Stimulated activated CD8-positive, alpha-beta memory T cell treated with anti-CD3 and anti-CD28 coated beads, Interleukin-4, amount 100 ng/mL, for 1 hour (primary cell): ENCODE results near the gene ALAS2.
"Not testable (repeated sequence)": the region's sequence is repeated elsewhere in the genome, so short reads cannot be mapped to it uniquely, and the experiment has no call there.

Experiments
- DNase-seq, 2 donors: peaks; one replicate each; pipeline ENCODE4 v3.0.0-alpha.2; 2020; ENCODE audit warnings: low read depth in 2 of 2, low spot score in 1 of 2

The ALAS2 gene

DNA sequence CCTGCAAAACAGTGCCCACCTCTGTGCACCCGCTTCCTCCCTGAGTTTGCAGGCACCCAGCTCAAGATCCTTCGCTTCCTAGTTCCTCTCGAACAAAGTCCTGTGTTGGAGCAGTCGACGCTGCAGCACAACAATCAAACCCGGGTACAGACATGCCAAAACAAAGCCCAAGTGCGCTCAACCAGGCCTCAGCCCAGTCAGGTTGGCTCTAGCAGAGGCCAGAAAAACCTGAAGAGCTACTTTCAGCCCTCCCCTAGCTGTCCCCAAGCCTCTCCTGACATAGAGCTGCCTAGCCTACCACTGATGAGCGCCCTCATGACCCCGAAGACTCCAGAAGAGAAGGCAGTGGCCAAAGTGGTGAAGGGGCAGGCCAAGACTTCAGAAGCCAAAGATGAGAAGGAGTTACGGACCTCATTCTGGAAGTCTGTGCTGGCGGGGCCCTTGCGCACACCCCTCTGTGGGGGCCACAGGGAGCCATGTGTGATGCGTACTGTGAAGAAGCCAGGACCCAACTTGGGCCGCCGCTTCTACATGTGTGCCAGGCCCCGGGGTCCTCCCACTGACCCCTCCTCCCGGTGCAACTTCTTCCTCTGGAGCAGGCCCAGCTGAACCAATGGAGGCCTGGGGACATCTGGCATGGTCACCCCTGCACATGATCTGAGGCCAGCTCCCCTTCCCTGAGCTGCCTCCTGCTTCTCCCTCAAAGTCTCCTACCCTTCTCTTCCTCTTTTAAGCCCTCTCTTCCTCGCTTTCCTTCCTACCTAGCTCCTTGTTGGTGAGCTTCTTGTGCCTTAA lies 23.8 kb downstream of the ALAS2 start:
- no peak for DNase-seq

DNA sequence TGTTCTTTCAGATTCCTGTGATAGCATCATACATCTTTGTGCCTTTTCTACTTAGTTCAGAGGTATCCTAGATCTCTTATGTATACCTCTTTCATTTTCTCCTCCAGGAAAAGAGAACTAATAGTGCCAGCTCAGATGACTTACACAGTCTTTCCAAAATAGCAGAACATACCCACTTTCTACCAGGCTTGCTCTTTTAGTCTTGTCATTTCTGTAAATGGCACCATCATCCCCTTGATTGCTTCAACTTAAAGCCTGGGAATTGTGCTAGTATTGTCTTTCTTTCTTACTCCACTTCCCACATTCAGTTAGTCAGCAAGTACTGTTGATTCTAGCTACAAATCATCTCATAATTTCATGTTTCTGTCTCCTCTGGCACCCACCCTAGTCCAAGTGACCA lies 25.5 kb downstream of the ALAS2 start:
- DNase-seq, result no peak

DNA sequence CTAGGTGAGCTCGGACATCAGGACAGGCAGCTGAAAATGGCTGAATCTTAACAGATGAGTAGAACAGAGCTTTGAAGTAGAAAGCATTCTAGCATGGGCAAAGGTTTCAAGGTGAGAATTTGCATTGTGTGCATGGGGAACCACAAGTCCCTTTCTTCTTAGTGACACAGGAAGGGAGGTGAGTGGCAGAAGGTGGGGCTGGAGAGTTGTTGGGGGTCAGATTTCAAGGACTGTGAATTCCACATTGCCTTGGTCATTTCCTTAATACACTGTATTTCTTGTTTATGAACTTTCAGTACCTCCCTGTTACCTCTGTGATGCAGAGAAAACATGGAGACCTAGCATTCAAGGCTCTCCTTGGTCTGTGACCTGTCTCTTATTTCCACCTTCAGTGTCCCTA lies 26.5 kb downstream of the ALAS2 start:
- DNase-seq, result no peak

DNA sequence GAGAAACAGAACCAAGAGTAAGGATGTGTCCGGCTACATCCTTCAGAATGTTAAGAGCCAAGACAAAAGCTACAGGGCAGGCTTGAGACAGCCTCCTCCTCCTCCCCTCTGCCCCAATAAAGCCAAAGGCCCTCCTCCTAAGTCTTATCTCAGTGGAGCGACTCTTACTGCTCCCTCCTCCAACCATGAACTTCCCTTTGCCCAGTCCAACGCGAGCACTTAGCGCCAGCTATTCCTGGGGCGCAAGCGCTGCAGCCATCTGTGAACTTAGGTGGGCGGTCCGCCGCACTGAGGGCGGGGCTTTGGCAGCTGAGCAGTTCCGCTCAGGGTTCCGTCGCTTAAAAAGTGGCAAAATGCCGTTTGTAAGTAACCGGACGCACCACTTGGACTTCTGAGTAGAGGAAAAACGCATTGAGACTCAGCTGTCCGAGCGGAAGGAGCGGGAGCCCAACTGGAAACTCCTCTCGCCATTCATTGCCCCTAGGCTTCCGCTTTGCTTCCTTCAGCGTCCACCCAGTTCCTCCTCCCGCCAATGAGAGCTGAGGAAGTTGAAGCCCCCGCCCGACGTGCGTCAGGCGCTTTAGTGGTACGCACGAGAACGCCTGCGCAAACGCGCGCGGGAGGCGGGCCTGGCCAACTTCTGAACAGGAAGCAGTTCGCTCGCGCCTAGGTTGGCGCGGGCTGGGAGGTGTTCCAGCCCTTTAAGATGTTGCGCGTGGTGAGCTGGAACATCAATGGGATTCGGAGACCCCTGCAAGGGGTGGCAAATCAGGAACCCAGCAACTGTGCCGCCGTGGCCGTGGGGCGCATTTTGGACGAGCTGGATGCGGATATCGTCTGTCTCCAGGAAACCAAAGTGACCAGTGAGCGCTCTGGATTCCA lies 30.8 kb downstream of the ALAS2 start, which contains the start of gene APEX2:
Gene APEX2, plus strand, starts transcription at position 647 of the 882 bp plus-strand sequence. Its CDS starts 60 bp downstream, at position 707.
- peak; percentile 44 to 74 for DNase-seq

DNA sequence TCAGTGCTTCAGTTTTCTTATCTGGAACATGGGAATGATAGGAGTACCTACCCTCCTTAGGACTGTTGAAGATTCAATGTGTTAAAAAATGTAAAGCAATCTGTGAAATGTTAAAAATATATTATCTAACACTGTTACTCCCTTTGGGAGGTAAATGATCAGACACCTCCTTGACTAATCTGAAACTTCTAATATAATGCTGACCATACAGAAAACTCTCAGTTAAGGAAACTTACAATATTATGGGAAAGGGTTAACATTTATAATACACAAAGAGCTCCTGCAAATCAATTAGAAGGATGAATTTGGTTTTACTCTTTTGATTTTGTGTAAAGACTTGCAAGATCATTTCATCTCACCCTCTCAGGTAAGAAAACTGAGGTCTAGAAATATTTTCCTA lies 35.2 kb downstream of the ALAS2 start:
- DNase-seq, result no peak

DNA sequence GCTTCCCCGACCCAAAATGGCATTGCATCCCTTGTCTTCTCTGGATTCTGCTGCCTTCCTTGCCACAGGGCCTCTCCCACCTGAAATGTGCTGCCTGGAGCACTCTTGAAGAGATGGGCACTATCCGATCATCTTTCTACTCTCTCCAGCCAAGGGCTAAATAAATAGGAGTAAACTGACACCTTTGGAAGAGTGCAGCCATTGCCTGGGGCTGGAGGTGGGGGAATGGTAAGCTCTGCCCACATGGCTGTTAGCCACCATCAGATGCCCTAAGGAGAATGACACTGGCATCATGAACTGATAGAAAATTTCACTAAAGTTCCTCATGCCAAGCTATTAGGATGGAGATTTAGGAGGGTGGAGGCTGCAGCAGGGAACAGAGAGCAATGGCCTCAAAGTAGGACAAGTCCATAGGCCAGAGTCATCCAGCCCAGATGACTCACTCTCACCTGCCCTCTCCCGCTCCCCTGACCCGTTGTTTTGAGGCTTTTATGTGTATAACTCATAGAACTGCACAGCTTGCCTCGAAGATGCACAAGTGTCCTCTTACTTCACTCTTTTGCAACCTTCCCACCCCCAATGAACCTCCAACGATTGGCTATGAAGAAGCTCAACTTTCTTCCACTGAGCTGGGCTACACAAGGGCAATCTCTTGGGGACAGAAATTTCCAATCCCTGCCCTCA lies 36.0 kb downstream of the ALAS2 start:
- DNase-seq, result no peak

DNA sequence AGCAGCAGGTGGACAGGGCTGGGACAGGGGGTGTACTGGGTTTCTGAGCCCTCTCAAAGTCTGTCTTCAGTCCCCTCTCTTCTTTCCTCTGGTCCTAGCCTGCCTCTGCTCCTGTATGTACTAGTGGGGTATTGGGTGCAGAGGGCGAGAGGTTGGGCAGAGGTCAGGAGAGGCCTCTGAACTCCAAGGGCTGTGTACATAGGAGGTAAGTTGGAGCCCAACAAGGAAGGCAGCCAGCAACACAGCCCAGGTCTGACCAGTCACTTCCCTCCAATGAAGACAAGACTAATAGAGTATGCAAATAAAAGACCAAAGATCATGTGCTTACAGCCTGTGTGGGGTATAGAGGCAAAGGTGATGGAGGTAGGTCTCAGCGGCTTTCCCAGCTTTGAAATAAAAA lies 36.7 kb downstream of the ALAS2 start, which contains the start of gene PFKFB1:
Gene PFKFB1, minus strand, starts transcription at position 90 of the 400 bp plus-strand sequence. CDS start 181 bp downstream, outside the sequence.
- DNase-seq, result no peak

DNA sequence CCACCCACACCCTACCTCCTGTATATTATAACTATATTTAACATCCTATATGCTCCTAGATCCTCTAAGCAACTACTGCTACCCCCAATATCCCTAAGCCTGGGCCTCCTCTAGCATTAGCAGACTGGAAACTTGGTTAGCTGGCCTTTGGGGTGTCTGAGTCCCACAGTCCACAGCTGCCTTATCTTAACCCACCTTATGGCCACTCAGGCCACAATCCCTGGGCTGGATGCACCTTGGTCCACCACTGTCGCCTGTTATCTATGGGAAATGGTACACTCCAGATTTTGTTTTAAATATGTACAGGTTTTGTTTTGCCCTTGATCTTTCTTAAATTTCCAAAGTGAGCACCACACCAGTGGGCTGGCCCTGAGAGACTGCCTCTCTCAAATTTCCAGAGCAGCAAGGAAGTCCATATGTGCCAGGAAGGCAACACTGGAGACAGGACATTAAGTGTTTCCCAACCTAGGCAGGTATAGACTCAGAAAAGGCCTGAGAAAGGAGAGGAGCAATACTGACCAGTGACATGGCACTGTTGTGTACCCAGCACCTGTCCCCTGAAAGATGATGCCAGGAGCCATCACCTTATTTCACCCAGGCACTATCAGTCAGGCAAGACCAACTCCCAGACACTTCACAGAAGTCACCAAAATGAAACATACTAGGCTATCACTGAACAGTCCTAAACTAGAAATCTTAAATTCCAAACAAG lies 37.7 kb downstream of the ALAS2 start:
- no peak for DNase-seq

DNA sequence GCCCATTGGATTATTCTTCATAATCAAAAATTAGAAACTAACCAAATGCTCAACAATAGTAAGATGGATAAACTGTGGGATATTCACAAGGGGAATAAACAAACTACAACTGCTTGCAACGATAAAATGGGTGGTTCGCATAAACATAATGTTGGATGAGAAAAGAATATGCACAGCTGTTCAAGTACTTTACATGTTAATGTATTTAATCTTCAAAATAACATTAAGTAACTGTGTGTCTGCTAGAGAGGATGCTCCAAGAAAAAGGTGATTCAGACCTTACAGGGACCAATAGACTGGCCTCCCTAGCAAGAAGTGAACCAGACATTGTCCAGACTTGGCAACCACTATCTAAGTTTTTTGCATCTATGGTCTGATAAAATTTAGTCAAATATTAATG lies 39.1 kb downstream of the ALAS2 start:
- no peak for DNase-seq

DNA sequence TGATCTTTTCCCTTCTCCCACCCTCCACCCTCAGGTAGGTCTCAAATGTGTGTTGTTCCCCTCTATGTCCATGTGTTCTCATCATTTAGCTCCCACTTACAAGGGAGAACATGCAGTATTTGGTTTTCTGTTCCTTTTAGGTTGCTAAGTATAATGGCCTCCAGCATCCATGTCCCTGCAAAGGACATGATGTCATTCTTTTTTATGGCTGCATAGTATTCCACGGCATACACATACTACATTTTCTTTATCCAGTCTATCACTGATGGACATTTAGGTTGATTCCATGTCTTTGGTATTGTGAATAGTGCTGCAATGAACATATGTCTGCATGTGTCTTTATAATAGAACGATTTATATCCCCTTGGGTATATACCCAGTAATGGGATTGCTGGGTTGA lies 47.5 kb downstream of the ALAS2 start:
- DNase-seq, result not testable (repeated sequence)

DNA sequence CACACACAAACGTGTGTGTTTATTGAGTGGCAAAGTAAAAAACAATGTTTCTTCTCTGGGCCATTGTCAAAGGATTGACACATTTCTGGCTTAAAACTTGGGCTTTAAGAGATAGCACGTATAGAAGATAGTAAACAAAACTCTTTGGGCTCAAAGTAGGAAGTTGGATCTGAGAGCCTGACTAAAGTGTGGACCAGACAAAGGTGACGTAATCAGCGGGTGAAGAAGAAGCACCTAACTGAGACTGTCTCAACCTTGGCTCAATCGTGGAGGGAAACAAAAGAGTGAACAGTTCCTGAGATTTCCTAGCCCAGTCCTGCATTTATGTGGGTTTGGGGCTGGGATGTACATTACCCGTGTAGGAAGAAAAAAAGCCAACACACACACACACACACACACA lies 50.4 kb downstream of the ALAS2 start:
- DNase-seq, result no peak

DNA sequence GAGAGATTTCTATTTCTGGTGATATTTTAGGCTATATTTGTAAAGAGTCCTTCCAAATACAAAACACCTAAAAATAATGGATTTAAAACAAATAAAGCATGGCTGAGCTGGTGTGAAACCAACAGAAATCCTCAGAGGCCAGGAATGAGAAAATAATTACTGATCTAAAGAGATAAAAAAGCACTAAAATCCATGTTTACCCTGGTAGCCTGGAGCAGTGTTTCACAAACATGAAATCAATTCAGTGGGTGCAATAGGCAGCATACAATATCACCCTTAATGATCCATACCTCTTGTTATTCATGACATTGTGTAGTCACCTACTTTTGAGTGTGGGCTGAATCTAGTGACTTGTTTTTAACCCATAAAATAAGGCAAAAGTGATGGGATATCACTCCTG lies 51.3 kb downstream of the ALAS2 start:
- DNase-seq, result no peak

DNA sequence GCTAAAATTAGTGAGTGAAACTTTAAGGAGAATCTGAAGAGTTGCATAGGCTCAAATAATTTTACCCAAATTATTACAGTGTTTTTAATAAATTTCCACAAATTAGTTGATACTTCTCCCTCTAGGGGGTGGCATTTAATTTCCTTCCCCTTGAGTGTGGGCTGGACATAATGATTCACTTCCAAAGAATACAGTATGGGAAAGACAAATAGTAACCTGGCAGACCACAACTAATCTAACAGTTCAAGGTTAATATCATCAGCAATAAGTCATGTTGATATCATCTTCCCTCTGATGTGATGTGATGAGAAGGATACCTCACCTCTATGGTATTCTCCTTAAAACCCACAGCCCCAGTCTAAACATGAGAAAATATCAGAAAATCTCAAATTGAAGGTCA lies 52.3 kb downstream of the ALAS2 start:
- DNase-seq, result no peak

DNA sequence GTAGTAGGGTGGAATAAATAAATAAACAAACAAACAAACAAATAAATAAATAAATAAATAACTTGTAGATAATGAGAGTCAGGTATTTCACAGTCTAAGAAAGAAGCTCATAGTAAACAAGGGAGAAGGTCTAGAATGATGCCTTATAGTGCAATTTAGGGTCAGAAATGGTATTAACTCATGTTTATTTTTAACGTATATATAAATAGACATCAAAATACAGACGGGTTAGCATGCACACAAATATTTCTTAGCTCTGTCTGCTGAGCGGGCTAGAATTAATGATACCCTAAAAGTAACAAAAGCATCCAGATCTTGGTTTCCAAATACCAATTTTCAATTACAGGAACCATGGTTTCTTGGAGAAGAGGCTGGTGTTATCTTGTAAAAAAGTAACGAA lies 53.4 kb downstream of the ALAS2 start:
- no peak for DNase-seq

DNA sequence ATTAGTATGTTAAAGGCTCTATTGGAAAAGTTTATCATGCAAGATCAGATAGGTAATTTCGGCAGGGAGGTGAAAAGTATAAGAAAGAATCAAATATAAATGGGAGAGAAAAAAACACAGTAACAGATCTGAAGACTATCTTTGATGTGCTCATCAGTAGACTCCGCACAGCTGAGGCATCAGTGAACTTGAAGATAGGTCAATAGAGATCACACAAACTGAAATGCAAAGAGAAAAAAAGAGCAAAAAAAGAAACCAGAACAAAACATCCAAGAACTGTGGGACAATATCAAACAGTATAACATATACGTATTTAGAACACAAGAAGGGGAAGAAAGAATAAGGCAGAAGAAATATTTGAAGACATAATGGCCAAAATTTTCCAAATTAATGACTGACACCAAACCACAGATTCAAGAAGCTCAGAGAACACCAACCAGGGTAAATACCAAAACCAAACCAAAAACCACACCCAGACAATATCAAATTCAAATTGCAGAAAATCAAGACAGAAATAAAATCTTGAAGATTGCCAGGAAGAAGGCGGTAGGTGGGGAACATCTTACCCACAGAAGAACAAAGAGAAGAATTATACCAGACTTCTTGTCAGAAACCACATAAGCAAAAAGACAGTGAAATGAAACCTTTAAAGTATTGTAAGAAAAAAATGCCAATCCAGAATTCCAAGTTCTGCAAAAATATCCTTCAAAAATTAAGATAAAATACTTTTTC lies 65.8 kb downstream of the ALAS2 start:
- no peak for DNase-seq

DNA sequence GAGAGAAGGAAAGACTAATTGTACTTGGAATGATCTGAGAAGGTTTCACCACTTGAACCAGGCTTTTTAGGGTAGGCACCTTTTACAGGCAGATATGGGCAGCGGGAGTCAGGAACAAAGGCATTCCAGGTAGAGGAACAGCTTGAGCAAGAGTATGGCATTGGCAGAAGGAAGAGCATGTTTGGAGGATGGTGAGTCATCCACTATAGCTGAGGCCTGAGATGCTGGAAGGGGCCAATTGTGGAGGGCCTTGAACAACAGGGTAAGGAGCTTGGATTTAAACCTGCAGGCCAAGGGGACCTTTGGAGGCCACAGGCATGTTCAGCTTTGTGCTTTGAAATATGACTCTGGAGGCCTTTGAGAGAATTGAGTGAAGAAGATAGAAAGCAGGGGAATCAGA lies 69.0 kb downstream of the ALAS2 start:
- no peak for DNase-seq
